Right renal pelvis (tissue), 4 donors: ENCODE measurements around the gene BRD3OS. TPM values are rescaled to one million over a fixed set of nuclear protein-coding genes. Genes with fewer than 3 reads are reported as not detected.
A peak's percentile ranks its signal among the peaks of the same experiment; 100 is the strongest.
"Not testable (repeated sequence)": the region's sequence is repeated elsewhere in the genome, so short reads cannot be mapped to it uniquely, and the experiment has no call there.

Experiments
- DNase-seq, 4 donors: peaks; one replicate each; pipeline ENCODE4 v3.0.0-alpha.2; 2013; ENCODE audit warnings: low read depth in 4 of 4, low spot score in 3 of 4, missing footprints in 1 of 4
- polyA plus RNA-seq, 4 donors: library from polyadenylated mRNA; unstranded; fragments of 120-200 nt; gene quantifications; one replicate each; pipeline ENCODE4 v1.2.1, GENCODE V29; 2013; ENCODE audit not compliant: insufficient read length in 4 of 4

BRD3OS gene
- polyA plus RNA-seq, 4 donors, result 22.4 to 26.0 (median 24.3) TPM

DNA sequence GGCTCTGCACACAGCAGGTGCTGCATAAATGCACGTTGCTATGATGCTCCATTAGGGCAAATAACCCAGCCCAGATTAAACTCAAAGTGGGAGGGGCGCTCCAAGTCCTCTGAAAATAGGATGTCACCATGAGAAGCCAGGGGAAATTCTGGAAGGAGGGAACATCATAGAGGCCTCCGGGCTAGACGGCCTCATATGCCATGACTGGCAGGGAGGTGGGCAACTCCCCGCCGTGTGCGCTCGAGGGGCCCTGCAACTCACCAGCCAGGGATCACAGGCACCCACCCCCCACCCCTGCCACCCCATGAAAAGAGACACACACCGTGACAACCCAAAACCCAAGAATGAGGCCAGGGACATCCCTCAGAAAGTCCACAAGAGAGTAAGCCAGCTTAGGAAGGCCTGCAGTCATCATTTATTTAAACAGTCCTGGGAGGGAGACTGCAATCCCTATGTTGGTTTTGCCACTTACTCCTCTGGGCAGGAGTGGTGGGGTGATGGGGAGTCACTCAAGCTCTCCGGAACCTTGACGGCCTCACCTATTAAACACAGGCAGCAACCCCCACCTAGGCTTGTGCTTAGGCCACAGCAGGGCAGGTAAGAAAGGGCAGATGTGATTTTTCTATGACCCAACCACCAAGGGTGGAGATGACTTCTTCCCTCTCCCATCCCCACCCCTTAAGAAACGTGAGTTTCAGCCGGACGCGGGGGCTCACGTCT is 37.2 kb upstream of the BRD3OS start:
- no peak for DNase-seq

- not testable (repeated sequence) for DNase-seq
Measured at GRCh38 chr9:133988771-133989170, 36.5 kb upstream of the BRD3OS start.

DNA sequence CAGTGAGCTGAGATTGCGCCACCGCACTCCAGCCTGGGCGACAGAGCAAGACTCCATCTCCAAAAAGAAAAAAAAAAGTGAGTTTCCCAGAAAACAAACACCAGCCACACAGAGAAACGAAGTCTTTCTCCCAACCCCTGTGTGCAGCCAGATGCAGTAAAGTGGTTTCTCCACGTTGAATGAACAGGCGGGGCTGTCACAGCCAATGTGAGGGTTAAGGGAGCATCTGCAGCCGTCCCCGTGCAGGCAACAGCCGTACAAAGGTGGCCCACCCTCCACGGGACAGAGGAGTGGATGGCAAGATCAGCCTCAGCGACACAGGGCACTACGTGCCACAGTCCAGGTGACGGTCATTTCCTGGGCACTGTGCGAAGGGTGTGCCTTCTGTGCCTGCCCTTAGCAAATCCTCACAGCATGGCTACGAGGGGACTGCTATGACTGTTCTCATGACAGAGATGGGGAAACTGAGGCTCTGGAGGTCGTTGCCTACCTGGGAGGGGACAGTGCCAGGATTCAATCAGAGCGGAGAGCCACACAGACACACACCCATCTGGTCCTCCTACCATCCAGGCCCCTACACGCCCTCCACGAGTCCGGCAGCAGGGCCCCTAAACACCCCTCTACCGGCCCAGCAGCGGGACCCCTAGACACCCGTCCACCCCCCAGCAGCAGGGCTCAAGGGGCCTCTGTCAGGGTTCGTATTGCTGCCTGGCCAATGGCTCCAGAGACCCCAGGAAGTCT is 35.5 kb upstream of the BRD3OS start:
- no peak for DNase-seq

DNA sequence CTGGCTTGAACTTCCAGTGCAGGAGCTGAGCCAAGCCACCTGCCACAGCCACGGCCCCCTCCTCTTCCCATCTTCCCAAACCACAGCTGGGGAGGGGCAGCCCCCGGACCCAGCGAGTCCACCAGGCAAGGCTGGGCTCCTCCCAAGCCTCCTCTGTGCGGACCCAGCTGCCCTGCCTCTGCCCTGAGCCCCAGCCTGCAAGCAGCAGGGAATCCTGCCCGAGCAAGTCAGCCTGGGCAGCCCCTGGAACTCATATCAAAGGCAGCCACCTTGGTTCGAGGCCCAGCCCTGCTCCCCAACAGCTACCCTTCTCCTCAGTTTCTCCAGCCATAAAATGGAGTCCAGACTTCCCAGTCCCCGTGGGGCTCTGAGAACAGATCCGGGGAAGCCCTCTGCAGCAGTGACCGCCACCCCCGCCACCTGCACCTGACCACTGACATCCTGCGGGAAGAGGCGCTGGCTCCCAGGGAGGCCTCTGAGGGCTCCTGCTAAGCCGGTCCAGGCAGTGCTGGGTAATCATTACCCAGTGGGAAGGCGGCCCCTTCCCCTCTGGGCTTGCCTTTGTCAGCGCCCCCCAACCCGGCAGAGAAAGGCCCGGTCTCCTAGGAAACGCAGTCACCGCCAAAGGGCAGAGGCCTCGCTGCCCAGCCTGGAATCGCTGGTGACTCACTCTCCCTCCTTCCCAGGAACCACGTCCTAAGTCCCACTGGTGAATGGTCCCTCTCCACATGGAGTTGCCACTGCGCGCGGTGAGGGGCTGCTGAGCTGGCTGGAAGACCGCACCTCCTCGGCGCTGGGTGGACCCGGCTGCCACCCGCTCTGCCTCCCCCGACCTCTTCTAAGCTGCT is 34.7 kb upstream of the BRD3OS start:
- peak in 2 of 4 donors; percentile 65 to 74 for DNase-seq

- DNase-seq, result no peak
Measured at GRCh38 chr9:133991214-133991921, 33.9 kb upstream of the BRD3OS start.

DNA sequence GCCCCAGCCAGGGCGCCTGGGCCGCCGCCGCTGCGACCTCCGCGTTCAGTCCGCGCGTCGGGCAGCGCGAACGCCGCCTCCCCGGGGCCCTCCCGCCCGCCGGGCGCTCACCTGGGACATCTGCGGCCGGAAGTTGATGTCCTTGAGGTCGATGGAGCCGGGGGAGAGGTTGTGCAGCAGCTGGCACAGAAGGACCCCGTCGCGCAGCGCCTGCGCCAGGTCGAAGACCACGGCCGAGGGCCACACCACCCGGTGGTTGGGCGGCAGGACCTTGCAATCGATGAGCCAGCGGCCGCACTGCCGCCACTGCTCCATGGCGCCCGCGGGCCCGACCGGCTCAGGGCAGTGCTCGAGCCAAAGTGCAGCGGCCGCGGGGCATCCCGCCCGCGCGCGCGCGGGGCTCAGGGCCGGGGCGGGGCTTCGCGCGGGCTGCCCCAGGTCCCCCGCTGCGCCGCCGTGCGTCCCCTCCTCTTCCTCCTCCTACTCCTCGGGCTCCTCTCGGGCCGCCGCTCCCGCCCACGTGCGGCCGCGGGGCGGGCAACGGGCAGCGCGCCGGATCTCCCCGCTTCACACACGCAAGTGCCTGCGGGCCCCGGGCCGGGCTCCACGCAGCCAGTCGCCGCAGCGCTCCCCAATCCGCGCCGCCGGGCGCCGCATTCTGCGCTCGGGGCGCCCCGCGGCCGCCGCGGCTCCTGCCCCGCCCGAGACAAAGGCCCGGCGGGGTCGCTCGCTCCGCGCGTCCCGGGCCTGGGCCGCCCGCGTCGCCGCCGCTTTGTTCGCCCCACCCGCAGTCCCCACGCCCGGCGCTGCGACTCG is 33.1 kb upstream of the BRD3OS start, which contains the start of gene VAV2:
VAV2 (minus strand) TSS at position 361 of the 816 bp plus-strand sequence; CDS start at position 315, 46 bp downstream.
- DNase-seq, result no peak

GRCh38 chr9:133992780-133993634 is 32.3 kb upstream of the BRD3OS start:
- peak in 1 of 4 donors; percentile 70 for DNase-seq

GRCh38 chr9:133993635-133994253 is 31.5 kb upstream of the BRD3OS start:
- no peak for DNase-seq

GRCh38 chr9:133994353-133995011 is 30.8 kb upstream of the BRD3OS start:
- DNase-seq, result peak in 1 of 4 donors; percentile 73

DNA sequence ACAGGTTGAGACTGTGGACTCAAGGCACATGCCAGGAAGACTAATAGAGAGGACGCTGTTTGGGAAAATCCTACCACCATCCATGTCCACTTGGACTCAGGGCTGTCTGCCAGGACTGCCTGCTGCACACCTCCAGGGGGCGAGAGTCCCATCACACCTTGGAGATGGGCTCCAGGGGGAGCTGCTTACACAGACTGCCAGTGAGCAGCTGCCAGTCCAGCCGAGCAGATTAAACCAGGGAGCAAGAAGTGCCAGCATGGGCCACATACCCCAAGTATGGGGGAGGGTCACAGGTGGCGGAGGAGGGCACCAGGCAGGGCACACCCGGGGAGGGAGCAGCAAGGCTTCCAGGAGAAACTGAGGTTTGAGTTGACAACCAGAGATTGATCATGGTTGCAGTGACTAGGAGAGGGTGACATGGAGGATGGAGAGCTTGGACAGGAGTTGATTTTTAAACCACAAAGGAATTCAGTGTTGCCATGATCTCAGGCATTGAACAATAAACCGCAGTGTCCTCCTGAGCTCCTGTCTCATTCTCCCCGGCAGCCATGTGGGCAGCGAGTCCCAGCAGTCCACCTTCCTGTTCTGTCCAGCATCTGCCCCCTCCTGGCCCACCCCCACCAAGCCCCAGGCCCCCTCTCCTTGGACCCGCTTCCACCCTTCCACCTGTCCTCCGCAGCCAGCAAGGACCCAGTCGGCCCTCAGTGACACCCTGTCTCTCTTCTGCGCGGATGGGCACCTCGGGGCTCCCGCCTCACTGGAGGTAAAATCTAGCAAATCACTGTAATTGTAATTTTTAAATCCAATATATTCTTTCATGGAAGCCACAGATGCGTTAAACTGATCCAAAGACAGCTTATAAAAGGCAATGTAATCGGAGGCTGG is 30.0 kb upstream of the BRD3OS start:
- no peak for DNase-seq

DNA sequence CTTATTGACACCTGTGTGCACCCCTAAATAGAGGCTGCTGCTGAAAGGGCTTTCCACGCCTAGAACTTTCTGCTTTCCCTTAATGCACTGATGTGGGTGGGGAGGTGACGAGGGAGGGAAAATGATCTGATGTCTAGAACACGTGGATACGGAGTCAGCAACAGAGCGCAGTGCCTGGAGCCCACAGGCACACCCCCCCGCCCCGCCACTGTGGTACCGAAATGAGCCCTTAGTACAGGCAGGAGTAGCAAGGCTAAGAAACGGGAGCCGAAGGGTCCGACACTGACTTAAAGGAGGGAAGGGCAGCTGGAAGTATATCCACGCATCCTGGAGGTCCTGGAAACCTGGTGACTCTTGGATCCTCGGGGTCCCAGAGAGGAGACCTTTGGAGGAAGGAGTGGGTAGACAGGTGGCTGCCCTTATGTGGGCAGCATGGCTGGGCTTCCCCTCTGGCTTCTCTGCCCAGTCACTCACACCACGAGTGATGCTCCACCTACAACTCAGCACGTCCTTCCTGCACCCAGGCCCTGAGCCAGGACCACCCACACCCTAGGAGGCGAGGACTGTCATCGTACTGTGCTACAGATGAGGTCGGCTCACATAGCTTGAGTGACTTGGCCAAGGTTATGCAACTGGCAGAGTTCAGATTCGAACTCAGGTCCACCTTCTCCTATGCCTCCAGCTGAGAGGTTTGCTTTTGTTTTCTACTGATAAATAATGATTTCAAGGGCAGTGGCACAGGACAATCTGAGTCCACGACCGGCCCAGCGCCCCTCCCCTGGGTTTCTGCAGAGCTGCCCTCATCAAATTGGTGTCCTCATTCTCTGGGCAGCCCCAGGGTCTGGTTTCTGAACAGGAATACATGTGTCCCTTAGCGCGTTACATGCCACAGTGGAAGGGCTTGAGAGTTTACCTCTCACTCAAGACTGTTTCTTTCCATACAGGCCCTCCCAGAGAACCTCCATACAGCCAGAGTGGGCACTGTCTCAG is 28.5 kb upstream of the BRD3OS start:
- DNase-seq, result no peak

DNA sequence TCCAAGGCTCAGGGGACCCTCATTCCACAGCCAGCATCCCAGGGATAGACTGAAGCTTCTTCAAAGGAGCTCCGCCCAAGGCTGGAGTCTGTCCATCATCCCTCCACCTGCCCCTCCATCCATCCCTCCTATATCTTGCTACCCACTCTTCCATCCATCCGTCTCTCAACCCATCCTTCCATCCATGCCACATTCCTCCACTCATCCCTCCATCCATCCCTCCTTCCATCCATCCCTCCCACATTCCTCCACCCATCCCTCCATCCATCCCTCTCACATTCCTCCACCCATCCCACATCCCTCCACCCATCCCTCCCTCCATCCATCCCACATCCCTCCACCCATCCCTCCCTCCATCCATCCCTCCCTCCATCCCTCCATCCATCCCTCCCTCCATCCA is 27.7 kb upstream of the BRD3OS start:
- no peak for DNase-seq

GRCh38 chr9:133998915-133999595 is 26.2 kb upstream of the BRD3OS start:
- no peak for DNase-seq

- DNase-seq, result no peak
Measured at GRCh38 chr9:133999851-134000265, 25.4 kb upstream of the BRD3OS start.

- no peak for DNase-seq
Measured at GRCh38 chr9:134002796-134003195, 22.5 kb upstream of the BRD3OS start.
